ENCODE data around the gene THSD4.

- no peak for TF ChIP-seq POLR2A (IDR thresholded peaks at IDR 0.05; ENCODE audit: low read depth, low read length)
- TF ChIP-seq POLR2AphosphoS5 (IDR thresholded peaks at IDR 0.05; ENCODE audit: low read depth, low read length): no peak
Observed at GRCh38 chr15:71743861-71744382, 628.7 kb downstream of the THSD4 start.
